H1 (cell line): ENCODE data around the gene LDLRAD4. TPM values are rescaled to one million over a fixed set of nuclear protein-coding genes. Genes with fewer than 3 reads are reported as not detected.

Experiments used
- CTCF ChIA-PET: fragments of 300-600 bp; sonication (Branson Sonifier 250); formaldehyde crosslinking; loops from one replicate; lab custom pipeline; 2021; ENCODE audit not compliant: partially characterized antibody; lab: Charles Lee
- POLR2A ChIA-PET: fragments of 300-600 bp; sonication (Branson Sonifier 250); formaldehyde crosslinking; loops from one replicate; lab custom pipeline; 2021; ENCODE audit warnings: inconsistent platforms; ENCODE audit not compliant: partially characterized antibody; lab: Charles Lee
- DNase-seq, 2 experiments: peaks; one replicate each; pipeline versions ENCODE4 v3.0.0 to v3.0.0-alpha.2; 2010 to 2022; ENCODE audit warnings: low spot score in 2 of 2, low read depth in 1 of 2, mixed read lengths in 1 of 2
- FAIRE-seq: peaks from 2 replicates; lab custom pipeline; 2011; peaks lifted over from hg19 to GRCh38; lab: Jason Lieb, UNC
- H2AFZ ChIP-seq: 2 replicates; pipeline ENCODE4 v1.8.1; 2012; ENCODE audit warnings: low read length, inconsistent platforms
- H2AK5ac ChIP-seq: 2 replicates; pipeline ENCODE4 v1.6.1; 2013; ENCODE audit warnings: low read depth, low read length
- H2BK120ac ChIP-seq: replicated peaks from 2 replicates; pipeline ENCODE3; 2013; ENCODE audit warnings: low read depth, low read length, inconsistent platforms
- H2BK12ac ChIP-seq: 2 replicates; pipeline ENCODE4 v1.6.1; 2013; ENCODE audit warnings: low read depth, low read length
- H2BK15ac ChIP-seq: 2 replicates; pipeline ENCODE4 v1.6.1; 2013; ENCODE audit warnings: low read length
- H2BK20ac ChIP-seq: 2 replicates; pipeline ENCODE4 v1.6.1; 2013; ENCODE audit warnings: low read length
- H2BK5ac ChIP-seq: 2 replicates; pipeline ENCODE4 v1.6.1; 2013; ENCODE audit warnings: low read depth, low read length
- H3K14ac ChIP-seq: 2 replicates; pipeline ENCODE4 v1.6.1; 2013; ENCODE audit warnings: inconsistent platforms; ENCODE audit not compliant: insufficient read length
- H3K18ac ChIP-seq: 2 replicates; pipeline ENCODE4 v1.6.1; 2013; ENCODE audit warnings: low read length; ENCODE audit errors: extremely low read depth
- H3K23ac ChIP-seq: 2 replicates; pipeline ENCODE4 v1.6.1; 2013; ENCODE audit warnings: inconsistent platforms; ENCODE audit not compliant: insufficient read length
- H3K23me2 ChIP-seq: 2 replicates; pipeline ENCODE4 v1.6.1; 2013; ENCODE audit warnings: low read depth, low read length
- H3K27ac ChIP-seq: 2 replicates; pipeline ENCODE4 v1.6.1; 2011; ENCODE audit warnings: low read depth, low read length, inconsistent platforms
- H3K27me3 ChIP-seq, 4 experiments: replicated peaks in 1 of 4; 1 replicate in 1 of 4; 2 replicates in 3 of 4; pipeline versions ENCODE4 v1.6.1 to v1.8.1; 2011 to 2013; ENCODE audit warnings: low read length in 3 of 4, mild to moderate bottlenecking in 3 of 4, inconsistent platforms in 2 of 4, mixed read lengths in 2 of 4, moderate library complexity in 1 of 4; ENCODE audit not compliant: control insufficient read depth in 3 of 4, insufficient read depth in 3 of 4; ENCODE audit errors: extremely low read depth in 1 of 4
- H3K36me3 ChIP-seq, 4 experiments: 2 replicates each; pipeline versions ENCODE4 v1.6.1 to v1.8.1; 2011 to 2013; ENCODE audit warnings: mild to moderate bottlenecking in 4 of 4, low read length in 3 of 4, moderate library complexity in 2 of 4, control low read depth in 1 of 4, inconsistent platforms in 1 of 4; ENCODE audit not compliant: insufficient read depth in 4 of 4, control insufficient read depth in 2 of 4
- H3K4ac ChIP-seq: replicated peaks from 2 replicates; pipeline ENCODE3; 2013; ENCODE audit warnings: low read length, low read depth, mixed read lengths, inconsistent platforms; ENCODE audit not compliant: insufficient read length
- H3K4me1 ChIP-seq, 4 experiments: replicated peaks in 1 of 4; 1 replicate in 1 of 4; 2 replicates in 3 of 4; pipeline versions ENCODE4 v1.6.1 to v1.8.1; 2011 to 2013; ENCODE audit warnings: low read length in 3 of 4, inconsistent platforms in 2 of 4, mixed read lengths in 1 of 4; ENCODE audit not compliant: insufficient read depth in 4 of 4, control insufficient read depth in 3 of 4
- H3K4me2 ChIP-seq, 2 experiments: 2 replicates each; pipeline versions ENCODE4 v1.6.1 to v1.8.1; 2011 to 2013; ENCODE audit warnings: low read depth in 2 of 2, low read length in 2 of 2, control low read depth in 1 of 2, inconsistent platforms in 1 of 2, mild to moderate bottlenecking in 1 of 2; ENCODE audit not compliant: insufficient read depth in 1 of 2
- H3K4me3 ChIP-seq, 4 experiments: fragments of 200-600, 300-600 bp in 1 of 4; sonication (generic), shearing (Covaris generic), sonication (Bioruptor Twin) in 1 of 4; 2 replicates each; pipeline versions ENCODE4 v1.5.1 to v1.8.1; 2011 to 2016; ENCODE audit warnings: low read length in 4 of 4, low read depth in 3 of 4, control low read depth in 2 of 4, inconsistent platforms in 2 of 4, mild to moderate bottlenecking in 2 of 4, mixed read lengths in 1 of 4, moderate library complexity in 1 of 4; ENCODE audit not compliant: insufficient read depth in 2 of 4; ENCODE audit errors: extremely low read depth in 1 of 4
- H3K56ac ChIP-seq: replicated peaks from 2 replicates; pipeline ENCODE3; 2013; ENCODE audit warnings: low read depth, mild to moderate bottlenecking, mixed read lengths, low read length, inconsistent platforms; ENCODE audit not compliant: insufficient read length
- H3K79me1 ChIP-seq: 2 replicates; pipeline ENCODE4 v1.6.1; 2013; ENCODE audit warnings: low read depth, low read length, control low read depth
- H3K79me2 ChIP-seq, 2 experiments: 2 replicates each; pipeline versions ENCODE4 v1.6.1 to v1.8.1; 2012 to 2013; ENCODE audit warnings: low read length in 2 of 2, mild to moderate bottlenecking in 2 of 2, inconsistent platforms in 1 of 2; ENCODE audit not compliant: insufficient read depth in 2 of 2, control insufficient read depth in 1 of 2
- H3K9ac ChIP-seq, 4 experiments: replicated peaks in 1 of 4; 1 replicate in 1 of 4; 2 replicates in 3 of 4; pipeline versions ENCODE4 v1.6.1 to v1.8.1; 2011 to 2013; ENCODE audit warnings: low read depth in 3 of 4, low read length in 3 of 4, control low read depth in 2 of 4, mild to moderate bottlenecking in 2 of 4, moderate library complexity in 2 of 4, inconsistent platforms in 1 of 4; ENCODE audit errors: extremely low read depth in 1 of 4
- H3K9me3 ChIP-seq, 2 experiments: 2 replicates each; pipeline versions ENCODE4 v1.6.1 to v1.8.1; 2012 to 2013; ENCODE audit warnings: mild to moderate bottlenecking in 2 of 2, moderate library complexity in 2 of 2, control low read depth in 1 of 2, inconsistent platforms in 1 of 2, low read depth in 1 of 2, low read length in 1 of 2, mixed read lengths in 1 of 2; ENCODE audit not compliant: insufficient read depth in 2 of 2
- H4K20me1 ChIP-seq, 2 experiments: replicated peaks in 1 of 2; 2 replicates each; pipeline versions ENCODE3 to v1.8.1; 2011 to 2013; ENCODE audit warnings: inconsistent platforms in 2 of 2, low read length in 2 of 2, mild to moderate bottlenecking in 1 of 2; ENCODE audit not compliant: insufficient read depth in 2 of 2, control insufficient read depth in 1 of 2
- H4K5ac ChIP-seq: 2 replicates; pipeline ENCODE4 v1.6.1; 2013; ENCODE audit warnings: low read length, low read depth, mixed read lengths, inconsistent platforms; ENCODE audit not compliant: insufficient read length
- H4K8ac ChIP-seq: 2 replicates; pipeline ENCODE4 v1.8.0; 2013; ENCODE audit warnings: mild to moderate bottlenecking, moderate library complexity, low read length, inconsistent platforms; ENCODE audit not compliant: insufficient read depth; ENCODE audit errors: extremely low read depth
- H4K91ac ChIP-seq: replicated peaks from 2 replicates; pipeline ENCODE3; 2013; ENCODE audit warnings: low read length, mixed read lengths, inconsistent platforms; ENCODE audit not compliant: insufficient read length
- EZH2 ChIP-seq: fragments of 200-600 bp; sonication (generic); IDR thresholded peaks from 2 replicates; pipeline ENCODE4 v1.7.1; 2012; ENCODE audit warnings: low read depth, mild to moderate bottlenecking, moderate library complexity, low read length, inconsistent platforms; ENCODE audit not compliant: severe bottlenecking
- SP4 ChIP-seq: IDR thresholded peaks from 2 replicates; pipeline ENCODE4 v1.6.1; 2012; ENCODE audit warnings: low read length, inconsistent platforms
- TBP ChIP-seq: IDR thresholded peaks from 2 replicates; pipeline ENCODE4 v1.6.1; 2011; ENCODE audit warnings: low read depth, low read length, improper control_type of control experiment
- WGBS, 2 experiments: shearing (Covaris generic) in 1 of 2; methylation state at CpG; one replicate each; pipeline versions ENCODE4 v1.1.6 to v1.1.7; 2013 to 2015; ENCODE audit warnings: low lambda C conversion rate in 2 of 2, mixed read lengths in 2 of 2, inconsistent platforms in 1 of 2, low coverage in 1 of 2, missing lambda C conversion rate in 1 of 2; ENCODE audit not compliant: insufficient replicate concordance in 2 of 2, insufficient coverage in 1 of 2, insufficient read length in 1 of 2; ENCODE audit errors: extremely low coverage in 1 of 2, missing lambda C conversion rate in 1 of 2; 5-methylcytosine and 5-hydroxymethylcytosine counted together
- polyA plus RNA-seq, 7 experiments: library from polyadenylated mRNA; depleted of rRNA in 3 of 7; stranded (reverse) in 5 of 7; unstranded in 2 of 7; fragments of >200 nt in 5 of 7; fragments of 200-250 nt in 2 of 7; gene quantifications; 1 replicate in 5 of 7; 2 replicates in 1 of 7; 4 replicates in 1 of 7; pipeline versions ENCODE4 v1.2.1 to v1.2.3, GENCODE V29; 2011 to 2013; ENCODE audit warnings: missing spikeins in 2 of 7, mixed read lengths in 2 of 7
- total RNA-seq: library from RNA; stranded (reverse); fragmentation: NEBNext Ultra II Directional; extraction: Animal tissue kit (Norgen Biotek cat#: 25700); gene quantifications from 2 replicates; pipeline ENCODE4 v1.2.1, GENCODE V29; 2021

The LDLRAD4 gene
- total and polyA plus RNA-seq, 2 of the 8 experiments (the other 6 are each of a cell fraction or from before 2014, with no cell fraction given) = 0.77 to 1.4 TPM

- Histone ChIP-seq H2BK20ac (no peak overlapping the region), H3K9me3 (0 out of 4 replicates have a peak, but pooled peaks cover 0 to 3% of the 10 kb centered on the region in 2 experiments), H3K4ac (no peak overlapping the region), H4K5ac (no peak overlapping the region), H4K91ac (no peak overlapping the region), H3K9ac (no peak overlapping the region), H3K79me2 (no peaks in the 10 kb centered on the region), H2AK5ac (no peak overlapping the region), H4K20me1 (no peaks in the 10 kb centered on the region), H3K27ac (no peak overlapping the region), H3K4me3 (no peak overlapping the region), H3K23me2 (no peaks in the 10 kb centered on the region), H2BK120ac (no peak overlapping the region), H3K27me3 (no peaks in the 10 kb centered on the region), H3K23ac (no peak overlapping the region), H3K4me1 (0 out of 7 replicates have a peak, but pooled peaks cover 0 to under 1% (median 0%) of the 10 kb centered on the region in 4 experiments), H4K8ac (no peak overlapping the region), H2BK12ac (no peak overlapping the region), H3K36me3 (no peaks in the 10 kb centered on the region), H3K18ac (no peak overlapping the region), H2BK5ac (no peak overlapping the region), H2AFZ (no peak overlapping the region), H3K4me2 (no peak overlapping the region), H3K79me1 (no peaks in the 10 kb centered on the region), H2BK15ac (no peak overlapping the region), H3K14ac (no peak overlapping the region), H3K56ac (no peak overlapping the region)
- FAIRE-seq (no peak), DNase-seq (no peak)
- TF ChIP-seq EZH2 = no peak
- TF ChIP-seq SP4 = no peak
- no peak for TF ChIP-seq TBP
- ChIA-PET CTCF (interaction anchor here (0.6 to 2.5 kb wide), 3 partner anchors 12 to 253 kb away, joined by 3 to 6 read pairs (median 3); no protein-coding TSS in a partner anchor), POLR2A (no interaction called here)
- 75% methylated on average over 1 of the region's 1 CpG; no CpG with 5 or more reads in 1 of the 2 experiments for WGBS, 2 experiments
Measured at GRCh38 chr18:13409026-13409425, 190.5 kb downstream of the LDLRAD4 start.
